Pons (tissue), 1 donor: Measurements from ENCODE around the gene CRTC2.
A peak's percentile ranks its signal among the peaks of the same experiment; 100 is the strongest.
"Not testable (repeated sequence)": the region's sequence is repeated elsewhere in the genome, so short reads cannot be mapped to it uniquely, and the experiment has no call there.

Source experiments
- DNase-seq: peaks from one replicate; pipeline ENCODE4 v3.0.0-alpha.2; 2016; ENCODE audit warnings: low spot score

CRTC2 gene

GRCh38 chr1:153958111-153958960, at the start of gene CRTC2:
Gene CRTC2, minus strand, starts transcription at chr1:153958612. Its CDS starts 115 bp downstream, at chr1:153958497.
- peak; percentile 99 for DNase-seq

- no peak for DNase-seq
Observed at GRCh38 chr1:154006136-154006535, 47.7 kb upstream of the CRTC2 start.

GRCh38 chr1:154000420-154000819, 42.0 kb upstream of the CRTC2 start:
- no peak for DNase-seq

DNA sequence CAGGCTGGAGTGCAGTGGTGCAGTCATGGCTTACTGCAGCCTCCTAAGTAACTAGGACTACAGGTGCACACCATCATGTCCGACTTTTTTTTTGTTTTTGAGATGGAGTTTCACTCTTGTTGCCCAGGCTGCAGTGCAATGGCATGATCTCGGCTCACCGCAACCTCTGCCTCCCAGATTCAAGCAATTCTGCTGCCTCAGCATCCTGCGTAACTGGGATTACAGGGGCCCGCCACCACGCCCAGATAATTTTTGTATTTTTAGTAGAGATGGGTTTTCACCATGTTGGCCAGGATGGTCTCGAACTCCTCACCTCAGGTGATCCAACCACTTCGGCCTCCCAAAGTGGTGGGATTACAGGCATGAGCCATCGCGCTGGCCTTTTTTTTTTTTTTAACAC, 38.5 kb upstream of the CRTC2 start:
- DNase-seq: not testable (repeated sequence)

- no peak for DNase-seq
Observed at GRCh38 chr1:153995640-153996039, 37.2 kb upstream of the CRTC2 start.

GRCh38 chr1:153995202-153995601, 36.8 kb upstream of the CRTC2 start:
- no peak for DNase-seq

DNA sequence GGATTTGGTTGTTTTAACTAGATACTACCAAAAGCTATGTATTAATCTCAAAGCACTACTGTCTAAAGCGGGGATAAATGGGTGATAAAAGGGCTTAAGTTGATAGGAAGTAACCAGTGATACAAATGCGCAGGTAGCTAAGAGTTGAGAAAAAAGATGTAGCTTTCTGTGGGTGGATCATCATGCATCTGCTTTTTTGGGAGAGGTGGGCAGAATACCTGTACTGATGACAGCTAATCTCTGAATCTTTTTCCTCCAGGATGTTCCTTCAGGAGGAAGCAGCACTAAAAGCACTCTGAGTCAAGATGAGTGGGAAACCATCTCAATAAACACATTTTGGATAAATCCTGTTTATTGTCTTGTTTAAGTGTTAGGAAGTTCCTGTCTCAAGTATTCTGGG, 33.4 kb upstream of the CRTC2 start:
- no peak for DNase-seq

DNA sequence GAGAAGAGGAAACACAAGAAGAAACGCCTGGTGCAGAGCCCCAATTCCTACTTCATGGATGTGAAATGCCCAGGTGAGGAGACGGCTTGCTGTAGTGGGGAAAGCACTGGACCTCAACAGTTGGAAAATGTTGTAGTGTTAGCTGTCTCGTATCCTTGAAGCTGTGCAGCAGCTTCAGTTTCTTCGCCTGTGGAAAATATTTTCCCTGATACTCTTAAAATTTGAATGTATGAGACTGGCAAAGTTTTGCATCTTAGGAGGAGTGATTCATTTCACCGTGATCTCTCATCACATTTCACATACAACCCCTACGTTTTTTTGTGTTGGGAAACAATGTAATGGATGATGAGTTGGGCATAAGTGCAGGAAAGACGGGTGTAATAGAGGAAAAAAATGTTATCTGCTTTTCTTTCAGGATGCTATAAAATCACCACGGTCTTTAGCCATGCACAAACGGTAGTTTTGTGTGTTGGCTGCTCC, 32.8 kb upstream of the CRTC2 start:
- DNase-seq: no peak

DNA sequence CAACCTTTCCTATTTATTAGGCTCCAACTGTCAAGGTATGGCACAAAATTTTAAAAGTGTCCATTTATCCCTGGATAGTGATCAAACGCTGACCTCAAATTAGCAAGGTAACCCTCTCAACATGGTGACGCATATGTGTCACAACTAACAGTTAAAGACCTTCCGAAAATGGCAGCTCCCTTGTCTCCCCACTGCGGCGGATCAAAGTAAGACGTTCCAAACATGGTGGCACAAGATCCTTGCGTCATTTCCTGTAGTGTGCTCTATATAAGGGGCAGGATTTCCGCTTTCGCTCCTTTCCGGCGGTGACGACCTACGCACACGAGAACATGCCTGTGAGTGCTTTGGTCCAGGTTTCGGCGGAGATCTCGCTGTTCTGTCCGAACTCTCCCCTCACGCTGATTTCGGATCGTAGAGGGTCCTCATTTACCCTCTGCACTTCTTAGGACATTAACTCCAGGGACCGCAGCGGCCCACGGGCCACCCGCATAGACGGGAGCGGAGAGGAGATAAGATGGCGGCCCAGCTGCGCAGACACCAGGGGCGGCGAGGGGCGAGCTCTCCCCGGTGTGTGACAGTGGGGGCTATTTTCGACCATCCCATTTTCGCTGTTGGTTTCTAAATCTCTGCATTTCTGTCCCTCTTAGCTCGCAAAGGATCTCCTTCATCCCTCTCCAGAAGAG, 32.2 kb upstream of the CRTC2 start, which contains the start of gene RPS27:
Gene RPS27 (plus strand): TSS at position 295 of the 683 bp plus-strand sequence. CDS start 35 bp downstream, at position 330.
- peak; percentile 99 for DNase-seq

- DNase-seq: no peak
Observed at GRCh38 chr1:153987621-153988020, 29.2 kb upstream of the CRTC2 start.

DNA sequence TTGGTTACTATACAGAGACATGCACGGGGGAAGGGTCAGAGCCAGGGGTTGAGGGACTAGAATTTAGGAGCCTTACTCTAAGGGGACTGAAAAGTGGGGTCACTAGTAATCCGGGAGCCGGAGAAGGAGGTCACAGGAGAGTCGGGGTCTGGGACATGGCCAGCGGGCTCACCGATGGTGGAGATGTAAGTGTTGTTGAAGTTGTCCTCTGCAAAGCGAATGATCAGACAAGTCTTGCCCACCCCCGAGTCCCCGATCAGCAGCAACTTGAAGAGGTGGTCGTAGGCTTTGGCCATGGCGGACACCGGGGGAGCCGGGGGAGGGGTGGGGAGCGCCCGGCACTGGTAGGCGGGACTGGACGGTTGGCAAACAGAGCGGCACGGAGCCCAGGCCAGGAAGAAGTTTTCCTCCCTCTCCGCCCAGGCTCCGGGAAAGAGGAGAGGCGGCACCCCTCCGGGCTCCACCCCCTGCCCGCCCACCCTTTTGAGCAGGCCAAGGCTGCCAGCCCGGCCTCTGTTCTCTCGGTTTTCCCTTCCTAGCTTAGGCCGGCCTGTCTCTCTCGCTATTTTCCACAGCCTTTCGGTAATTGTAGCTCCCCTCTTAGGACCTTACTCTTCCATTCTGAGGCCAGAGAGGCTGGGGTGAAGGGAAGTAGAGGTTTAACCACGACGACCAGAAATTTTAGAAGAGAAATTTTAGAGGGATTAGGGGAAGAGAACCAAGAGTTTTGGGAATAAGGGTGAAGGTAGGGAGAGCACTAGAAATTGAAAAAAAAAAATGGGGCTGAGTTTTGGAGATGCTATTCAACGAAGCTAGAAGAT, 27.7 kb upstream of the CRTC2 start, which contains the start of gene RAB13:
Gene RAB13 (minus strand): TSS at position 399 of the 821 bp plus-strand sequence. CDS start 103 bp downstream, at position 296.
- DNase-seq: peak; percentile 53

GRCh38 chr1:153985341-153985912, 27.0 kb upstream of the CRTC2 start:
- DNase-seq: no peak

GRCh38 chr1:153984123-153984894, 25.9 kb upstream of the CRTC2 start:
- DNase-seq: no peak

GRCh38 chr1:153981735-153982134, 23.3 kb upstream of the CRTC2 start:
- not testable (repeated sequence) for DNase-seq

GRCh38 chr1:153979091-153979490, 20.7 kb upstream of the CRTC2 start:
- DNase-seq: not testable (repeated sequence)

- DNase-seq: no peak
Observed at GRCh38 chr1:153978274-153978909, 20.0 kb upstream of the CRTC2 start.

GRCh38 chr1:153977250-153978240, 19.1 kb upstream of the CRTC2 start, which contains the start of gene JTB:
Gene JTB, minus strand, starts transcription at chr1:153977674. Its CDS starts 422 bp downstream, at chr1:153977252.
- peak; percentile 86 for DNase-seq

DNA sequence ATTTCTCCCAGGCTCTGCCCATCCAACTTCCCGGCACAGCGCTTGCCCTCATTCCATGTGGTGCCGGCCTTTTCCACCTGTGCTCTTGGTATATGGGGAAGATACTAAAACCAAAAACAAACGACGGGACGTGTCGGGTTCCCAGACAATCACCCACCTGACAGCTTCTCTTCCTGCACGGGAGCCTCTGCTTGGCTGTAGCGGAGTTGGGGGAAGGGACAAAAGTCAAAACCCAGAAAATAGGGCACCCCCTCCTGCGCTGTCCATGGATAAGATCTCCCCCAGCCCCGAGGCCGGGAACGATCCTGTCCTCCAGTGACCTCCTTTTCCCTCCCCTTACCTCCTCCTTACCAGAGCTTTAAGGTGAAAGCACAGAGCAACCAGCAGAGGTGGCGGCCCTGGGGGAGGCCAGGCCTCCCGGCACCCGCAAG, 18.4 kb upstream of the CRTC2 start:
- no peak for DNase-seq

DNA sequence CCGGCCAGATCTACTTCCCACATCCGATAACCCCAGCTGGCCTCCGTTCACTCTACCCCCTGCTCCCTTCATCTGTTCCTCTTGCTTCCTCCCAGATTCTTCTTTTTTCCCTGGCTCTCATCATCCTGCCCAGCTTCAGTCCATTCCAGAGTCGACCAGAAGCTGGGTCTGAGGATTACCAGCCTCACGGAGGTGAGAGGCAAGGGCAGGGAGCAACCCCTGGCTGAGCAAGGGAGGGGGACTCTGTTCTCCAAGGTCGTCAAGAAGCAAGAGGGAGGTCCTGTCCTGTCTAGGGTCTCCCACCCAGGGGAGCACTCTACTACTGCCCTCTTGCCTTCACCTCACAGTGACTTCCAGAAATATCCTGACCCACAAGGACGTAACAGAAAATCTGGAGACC, 15.1 kb upstream of the CRTC2 start:
- no peak for DNase-seq
